Activated gamma-delta T cell treated with Interleukin-2 at 50 U/mL for 16 hours (primary cell): Measurements from ENCODE around the gene CA14.
"Not testable (repeated sequence)": the region's sequence is repeated elsewhere in the genome, so short reads cannot be mapped to it uniquely, and the experiment has no call there.

Experiments
- DNase-seq: peaks from one replicate; pipeline ENCODE4 v3.0.0-alpha.2; 2020

Gene CA14

DNA sequence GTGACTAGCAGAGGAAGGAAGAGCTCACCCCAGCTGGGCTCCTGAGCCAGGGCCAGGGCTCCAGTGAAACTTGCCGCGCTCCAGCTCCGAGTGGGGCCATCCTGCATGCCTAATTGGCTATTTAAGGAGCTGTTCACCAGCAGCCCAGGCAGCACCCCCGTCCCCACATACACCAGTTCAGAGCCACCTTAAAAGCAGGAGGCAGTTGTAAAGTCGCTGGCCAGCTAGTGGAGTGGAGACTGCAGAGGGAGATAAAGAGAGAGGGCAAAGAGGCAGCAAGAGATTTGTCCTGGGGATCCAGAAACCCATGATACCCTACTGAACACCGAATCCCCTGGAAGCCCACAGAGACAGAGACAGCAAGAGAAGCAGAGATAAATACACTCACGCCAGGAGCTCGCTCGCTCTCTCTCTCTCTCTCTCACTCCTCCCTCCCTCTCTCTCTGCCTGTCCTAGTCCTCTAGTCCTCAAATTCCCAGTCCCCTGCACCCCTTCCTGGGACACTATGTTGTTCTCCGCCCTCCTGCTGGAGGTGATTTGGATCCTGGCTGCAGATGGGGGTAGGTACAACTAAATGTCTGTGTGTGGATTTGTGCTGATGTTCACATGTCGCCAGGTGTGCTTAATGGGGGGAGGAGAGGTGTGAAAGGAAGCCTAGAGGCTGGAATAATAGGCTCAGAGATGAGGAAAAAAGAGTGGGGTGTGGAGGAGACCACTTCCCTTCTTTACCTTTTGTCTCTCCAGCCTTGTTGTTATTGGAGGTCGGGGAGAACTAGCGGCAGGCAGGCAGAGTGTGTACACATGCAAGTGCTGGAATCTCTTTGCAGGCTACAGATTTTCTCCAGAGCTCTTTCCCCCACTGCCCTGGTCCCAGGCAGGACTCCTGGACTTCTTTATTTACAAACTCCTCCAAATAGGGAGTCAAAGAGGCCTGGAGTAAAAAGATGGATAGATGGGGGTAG is at the start of gene CA14:
TSS of gene CA14 (plus strand) at position 151 of the 962 bp plus-strand sequence. CDS start at position 506, 355 bp downstream.
- DNase-seq = no peak

GRCh38 chr1:150208460-150208859 is 49.1 kb upstream of the CA14 start:
- not testable (repeated sequence) for DNase-seq

GRCh38 chr1:150210091-150210490 is 47.5 kb upstream of the CA14 start:
- DNase-seq = no peak

DNA sequence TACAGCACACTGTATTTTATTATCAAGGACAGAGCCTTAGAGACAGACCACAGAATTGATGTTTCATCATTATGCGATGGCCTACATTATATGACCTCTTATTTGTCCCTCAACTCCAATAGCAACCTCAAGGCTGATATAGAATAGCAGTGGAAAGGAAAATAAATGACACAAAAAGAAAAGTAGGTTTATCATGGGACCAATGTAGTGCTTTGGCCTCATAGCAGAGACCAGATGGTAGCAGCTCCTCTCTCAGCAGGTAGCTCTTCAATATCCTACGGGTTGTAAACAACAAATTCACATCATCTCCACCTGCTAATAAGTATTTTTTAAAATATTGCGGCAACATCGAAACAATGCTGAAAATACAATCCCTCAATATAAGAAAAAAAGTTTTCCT is 46.9 kb upstream of the CA14 start:
- DNase-seq = no peak

GRCh38 chr1:150212070-150212469 is 45.5 kb upstream of the CA14 start:
- DNase-seq = no peak

- peak; percentile 90 for DNase-seq
Observed at GRCh38 chr1:150213170-150214098, 44.1 kb upstream of the CA14 start.

GRCh38 chr1:150214099-150214756 is 43.3 kb upstream of the CA14 start:
- not testable (repeated sequence) for DNase-seq

DNA sequence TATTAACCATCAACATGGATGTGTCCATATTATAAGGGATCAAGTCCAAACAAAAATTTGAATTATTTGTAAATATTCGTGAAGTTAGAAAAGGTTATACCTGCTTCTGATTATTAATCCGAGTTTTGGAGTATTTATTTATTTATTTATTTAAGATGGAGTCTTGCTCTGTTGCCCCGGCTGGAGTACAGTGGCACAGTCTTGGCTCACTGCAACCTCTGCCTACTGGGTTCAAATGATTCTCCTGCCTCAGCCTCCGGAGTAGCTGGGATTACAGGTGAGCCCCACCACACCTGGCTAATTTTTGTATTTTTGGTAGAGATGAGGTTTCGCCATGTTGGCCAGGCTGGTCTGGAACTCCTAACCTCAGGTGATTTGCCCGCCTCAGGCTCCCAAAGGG is 41.7 kb upstream of the CA14 start:
- not testable (repeated sequence) for DNase-seq

DNA sequence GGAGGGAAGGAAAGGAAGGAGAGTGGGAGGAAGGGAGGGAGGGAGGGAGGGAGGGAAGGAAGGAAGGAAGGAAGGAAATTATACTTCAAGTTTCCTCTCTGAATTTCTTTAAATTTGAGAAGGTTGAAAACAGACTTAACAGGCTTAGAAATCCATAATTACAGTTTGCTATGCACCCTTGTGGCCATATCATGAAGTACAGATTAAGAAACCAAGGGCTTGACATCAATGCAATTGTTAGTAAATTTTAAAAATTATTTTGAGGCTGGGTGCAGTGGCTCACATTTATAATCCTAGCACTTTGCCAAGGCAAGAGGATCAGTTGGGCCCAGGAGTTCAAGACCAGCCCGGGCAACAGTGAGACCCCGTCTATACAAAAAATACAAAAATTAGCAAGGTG is 36.0 kb upstream of the CA14 start:
- no peak for DNase-seq

- no peak for DNase-seq
Observed at GRCh38 chr1:150224983-150225382, 32.6 kb upstream of the CA14 start.

DNA sequence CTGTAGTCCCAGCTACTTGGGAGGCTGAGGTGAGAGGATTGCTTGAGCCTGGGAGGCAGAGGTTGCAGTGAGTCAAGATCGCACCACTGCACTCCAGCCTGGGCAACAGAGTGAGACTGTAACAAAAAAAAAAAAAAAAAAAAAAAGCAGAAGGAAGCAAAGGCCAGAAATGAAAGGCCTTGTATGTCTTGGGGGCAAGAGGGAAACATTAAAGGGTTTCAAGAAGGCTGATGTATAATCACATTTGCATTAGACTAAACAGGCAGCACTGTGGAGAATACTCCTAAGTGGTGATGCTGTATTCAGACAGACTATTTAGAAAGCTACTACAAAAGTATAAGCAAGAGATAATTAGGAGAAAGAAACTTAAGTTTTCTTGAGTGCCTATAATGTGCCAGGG is 32.0 kb upstream of the CA14 start:
- DNase-seq = no peak

DNA sequence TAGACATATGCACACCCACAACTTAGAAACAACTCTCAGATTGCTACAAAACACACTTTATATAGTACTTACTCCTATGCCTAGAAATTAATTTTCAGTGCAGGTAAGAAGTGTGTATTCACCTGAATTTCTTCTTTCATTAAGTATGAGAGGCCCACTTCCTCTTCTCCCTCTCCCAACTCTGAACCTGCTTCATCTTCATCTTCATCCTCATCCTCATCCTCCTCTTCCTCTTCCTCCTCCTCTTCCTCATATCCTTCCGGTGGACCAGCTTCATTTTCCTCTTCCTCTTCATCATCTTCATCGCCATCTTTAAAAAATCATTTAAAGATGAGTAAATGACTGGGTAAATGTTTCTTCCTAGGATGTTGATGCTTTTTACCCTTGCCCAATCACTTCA is 31.1 kb upstream of the CA14 start:
- no peak for DNase-seq

DNA sequence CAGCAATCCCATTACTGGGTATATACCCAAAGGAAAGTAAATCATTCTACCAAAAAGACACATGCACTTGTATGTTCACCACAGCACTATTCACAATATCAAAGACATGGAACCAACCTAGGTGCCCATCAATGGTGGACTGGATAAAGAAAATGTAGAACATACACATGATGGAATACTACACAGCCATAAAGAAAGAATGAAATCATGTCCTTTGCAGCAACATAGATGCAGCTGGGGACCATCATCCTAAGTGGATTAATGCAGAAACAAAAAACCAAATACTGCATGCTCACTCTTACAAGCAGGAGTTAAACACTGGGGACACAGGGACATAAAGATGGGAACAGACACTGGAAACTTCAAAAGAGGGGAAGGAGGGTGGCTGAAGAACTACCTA is 30.3 kb upstream of the CA14 start:
- no peak for DNase-seq

DNA sequence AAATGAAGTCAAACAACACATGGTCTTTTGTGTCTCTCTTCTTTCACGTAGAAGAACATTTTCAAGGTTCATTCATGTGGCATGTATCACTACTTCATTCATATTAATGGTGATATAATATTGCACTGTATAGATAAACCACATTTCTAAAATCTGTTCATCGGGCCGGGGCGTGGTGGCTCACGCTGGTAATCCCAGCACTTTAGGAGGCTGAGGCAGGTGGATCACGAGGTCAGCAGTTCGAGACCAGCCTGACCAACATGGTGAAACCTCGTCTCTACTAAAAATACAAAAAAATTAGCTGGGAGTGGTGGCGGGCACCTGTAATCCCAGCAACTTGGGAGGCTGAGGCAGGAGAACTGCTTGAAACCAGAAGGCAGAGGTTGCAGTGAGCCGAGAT is 29.3 kb upstream of the CA14 start:
- not testable (repeated sequence) for DNase-seq

DNA sequence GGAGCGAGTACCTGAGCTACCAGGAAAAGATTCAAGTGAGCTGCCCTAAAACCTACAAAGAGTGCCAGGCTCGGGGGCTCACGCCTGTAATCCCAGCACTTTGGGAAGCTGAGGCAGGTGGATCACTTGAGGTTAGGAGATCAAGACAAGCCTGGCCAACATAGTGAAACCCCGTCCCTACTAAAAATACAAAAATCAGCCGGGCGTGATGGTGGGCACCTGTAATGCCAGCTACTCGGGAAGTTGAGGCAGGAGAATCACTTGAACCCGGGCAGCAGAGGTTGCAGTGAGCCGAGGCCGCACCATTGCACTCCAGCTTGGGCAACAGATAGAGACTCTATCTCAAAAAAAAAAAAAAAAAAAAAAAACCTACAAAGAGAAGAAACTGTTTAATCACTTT is 24.7 kb upstream of the CA14 start:
- DNase-seq = not testable (repeated sequence)

DNA sequence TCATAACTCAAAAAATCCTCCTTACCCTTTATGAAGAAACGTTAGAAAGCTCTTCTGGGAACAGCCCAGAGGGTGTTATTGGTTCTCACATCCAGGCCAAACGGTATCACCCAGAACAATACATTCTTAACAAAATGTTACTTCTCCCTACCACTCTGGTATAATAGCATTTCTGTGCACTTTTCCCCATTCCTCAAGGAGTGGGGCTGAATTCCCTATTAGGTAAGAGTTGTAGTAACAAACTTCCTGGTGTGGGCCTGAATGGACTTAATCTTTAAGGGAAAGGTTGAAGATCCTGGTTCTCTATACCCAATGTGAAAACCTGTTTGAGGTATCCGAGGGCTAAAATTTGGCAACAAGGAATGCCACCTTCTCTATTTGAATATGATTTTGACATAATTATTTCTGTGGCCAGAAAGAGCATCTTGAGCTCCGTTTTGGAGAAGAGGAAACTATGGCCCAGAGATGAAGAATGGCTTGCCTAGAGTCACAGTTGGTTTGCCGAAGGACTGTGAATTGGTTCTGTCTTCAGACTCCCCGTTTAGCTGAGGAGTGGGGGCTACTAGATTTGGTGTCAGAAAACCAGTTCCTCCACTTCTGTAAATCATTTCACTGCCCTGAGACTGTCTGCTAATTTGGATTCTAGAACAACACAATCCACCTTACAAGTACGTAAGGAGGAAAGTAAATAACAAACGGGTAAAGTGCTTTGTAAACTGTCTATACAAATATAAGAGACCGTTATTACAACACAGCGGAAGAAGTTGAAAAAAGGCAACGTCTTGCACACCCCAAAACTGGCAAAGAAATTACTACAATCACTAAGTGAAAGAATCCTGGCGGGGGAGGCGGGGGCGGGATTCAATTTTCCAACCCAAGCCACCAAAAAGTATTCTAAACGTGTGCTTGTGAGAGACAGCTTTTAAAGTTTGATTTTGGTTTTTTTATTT is 23.9 kb upstream of the CA14 start:
- DNase-seq = no peak

DNA sequence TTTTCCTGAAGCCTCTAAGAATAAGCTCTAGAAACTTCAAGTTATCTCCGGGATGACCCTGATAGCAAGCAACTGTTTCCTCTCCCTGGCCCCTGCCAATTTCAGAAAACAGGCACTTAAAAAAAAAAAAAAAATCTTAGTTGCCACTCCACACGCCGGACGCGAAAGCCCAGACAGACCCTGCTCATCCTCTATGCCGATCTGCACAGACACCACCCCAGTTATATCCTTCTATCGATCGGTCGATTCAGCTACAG is 23.3 kb upstream of the CA14 start:
- DNase-seq = no peak

DNA sequence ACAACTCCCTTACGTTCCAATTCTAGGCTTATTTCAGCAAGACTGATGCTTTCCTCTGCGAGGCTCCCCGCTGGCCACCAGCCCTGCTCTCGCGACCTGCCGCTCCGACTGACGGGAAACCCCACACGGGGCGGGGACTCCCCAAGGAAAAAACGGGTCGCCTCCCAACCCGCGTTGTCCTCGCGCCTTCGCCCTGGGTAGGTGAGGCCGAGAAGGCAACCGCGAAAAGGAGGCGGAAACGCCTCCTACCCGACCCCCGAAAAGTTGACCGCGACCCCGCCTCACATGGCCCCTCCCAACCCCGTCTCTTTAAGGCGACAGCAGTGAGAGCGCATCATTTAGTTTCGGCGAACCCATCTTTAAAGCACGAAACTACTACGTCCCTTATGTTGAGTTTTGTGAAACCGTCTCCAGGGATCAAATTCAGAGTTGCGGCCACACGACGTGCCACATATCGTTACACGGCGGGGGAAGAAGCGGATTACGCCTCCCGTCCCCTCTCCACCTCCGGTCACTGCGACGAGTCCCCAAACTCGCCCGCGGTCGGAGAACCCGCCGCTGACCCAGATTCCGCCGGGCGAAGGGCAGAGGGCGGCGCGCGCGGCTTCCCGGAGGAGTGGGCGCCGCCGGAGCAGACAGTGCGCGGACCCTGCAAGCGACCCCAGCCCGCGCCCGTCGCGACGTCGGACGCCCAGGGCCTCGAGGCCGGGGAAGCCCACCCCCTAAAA is 22.8 kb upstream of the CA14 start:
- DNase-seq = peak; percentile 80

GRCh38 chr1:150235294-150235851 is 22.2 kb upstream of the CA14 start:
- DNase-seq = peak; percentile 17

GRCh38 chr1:150235852-150236613 is 21.5 kb upstream of the CA14 start, which contains the start of gene ANP32E:
ANP32E (minus strand) TSS chr1:150236112; CDS start chr1:150235786, 326 bp downstream.
- DNase-seq = peak; percentile 94
